ENCODE measurements around the gene KRT86. TPM values are rescaled to one million over a fixed set of nuclear protein-coding genes. Genes with fewer than 3 reads are reported as not detected.

KRT86 gene
- total and polyA plus RNA-seq, 4 donors = 0.39 to 3.2 (median 1.3) TPM

GRCh38 chr12:52331039-52331438 lies 56.6 kb downstream of the KRT86 start:
- H3K27me3 ChIP-seq (ENCODE audit: control insufficient read depth in 1 of 2, insufficient read depth in 2 of 2, low read length in 1 of 2) = no peaks in the 10 kb centered on the region
- DNase-seq (peak in 1 of 2 donors; percentile 16), ATAC-seq (ENCODE audit: low FRiP score) (no peak)
- H3K9me3 ChIP-seq (ENCODE audit: control insufficient read depth, low read length) = peaks cover 2% of the 10 kb centered on the region
- no peak overlapping the region for H3K4me3 ChIP-seq (ENCODE audit: low read length in 2 of 2)
- no peak overlapping the region for H3K27ac ChIP-seq (ENCODE audit: low read depth in 1 of 2, low read length in 2 of 2)
- no peaks in the 10 kb centered on the region for H3K4me1 ChIP-seq (ENCODE audit: control insufficient read depth in 1 of 2, insufficient read depth in 2 of 2, low read length in 2 of 2)
- 50 to 90% methylated on average over 1 of the region's 1 CpG for WGBS, 2 donors
- no peaks in the 10 kb centered on the region for H3K36me3 ChIP-seq (ENCODE audit: control insufficient read depth in 1 of 2, insufficient read depth in 2 of 2, low read length in 1 of 2)
- intact Hi-C loops (cut with DNase I) = no loop called here

GRCh38 chr12:52331833-52332232 lies 57.4 kb downstream of the KRT86 start:
- 90 to 95% methylated on average over 3 of the region's 3 CpGs for WGBS, 2 donors
- Histone ChIP-seq H3K36me3 (ENCODE audit: control insufficient read depth in 1 of 2, insufficient read depth in 2 of 2, low read length in 1 of 2) (no peaks in the 10 kb centered on the region), H3K9me3 (ENCODE audit: control insufficient read depth, low read length) (peaks cover 2% of the 10 kb centered on the region), H3K4me1 (ENCODE audit: control insufficient read depth in 1 of 2, insufficient read depth in 2 of 2, low read length in 2 of 2) (no peaks in the 10 kb centered on the region), H3K27ac (ENCODE audit: low read depth in 1 of 2, low read length in 2 of 2) (no peak overlapping the region), H3K27me3 (ENCODE audit: control insufficient read depth in 1 of 2, insufficient read depth in 2 of 2, low read length in 1 of 2) (no peaks in the 10 kb centered on the region), H3K4me3 (ENCODE audit: low read length in 2 of 2) (no peak overlapping the region)
- no peak for DNase-seq
- no peak for ATAC-seq (ENCODE audit: low FRiP score)
- intact Hi-C loops (cut with DNase I) = no loop called here

- peak in 1 of 2 donors; percentile 9 for DNase-seq
- Histone ChIP-seq H3K4me1 (ENCODE audit: control insufficient read depth in 1 of 2, insufficient read depth in 2 of 2, low read length in 2 of 2) (no peaks in the 10 kb centered on the region), H3K36me3 (ENCODE audit: control insufficient read depth in 1 of 2, insufficient read depth in 2 of 2, low read length in 1 of 2) (no peaks in the 10 kb centered on the region), H3K27ac (ENCODE audit: low read depth in 1 of 2, low read length in 2 of 2) (no peak overlapping the region), H3K9me3 (ENCODE audit: control insufficient read depth, low read length) (peaks cover 2% of the 10 kb centered on the region), H3K4me3 (ENCODE audit: low read length in 2 of 2) (no peak overlapping the region), H3K27me3 (ENCODE audit: control insufficient read depth in 1 of 2, insufficient read depth in 2 of 2, low read length in 1 of 2) (no peaks in the 10 kb centered on the region)
- no peak for ATAC-seq (ENCODE audit: low FRiP score)
- intact Hi-C loops (cut with DNase I) = no loop called here
- WGBS, 2 donors = 94 to 97% methylated on average over 1 of the region's 1 CpG
These were observed 57.9 kb downstream of the KRT86 start for GRCh38 chr12:52332381-52332780.

GRCh38 chr12:52333321-52333720 lies 58.9 kb downstream of the KRT86 start:
- intact Hi-C loops (cut with DNase I) = no loop called here
- Histone ChIP-seq H3K36me3 (ENCODE audit: control insufficient read depth in 1 of 2, insufficient read depth in 2 of 2, low read length in 1 of 2) (no peaks in the 10 kb centered on the region), H3K4me3 (ENCODE audit: low read length in 2 of 2) (no peak overlapping the region), H3K27me3 (ENCODE audit: control insufficient read depth in 1 of 2, insufficient read depth in 2 of 2, low read length in 1 of 2) (no peaks in the 10 kb centered on the region), H3K27ac (ENCODE audit: low read depth in 1 of 2, low read length in 2 of 2) (no peak overlapping the region), H3K9me3 (ENCODE audit: control insufficient read depth, low read length) (peaks cover 2% of the 10 kb centered on the region), H3K4me1 (ENCODE audit: control insufficient read depth in 1 of 2, insufficient read depth in 2 of 2, low read length in 2 of 2) (no peaks in the 10 kb centered on the region)
- no peak for DNase-seq
- 90 to 91% methylated on average over 3 of the region's 3 CpGs for WGBS, 2 donors
- ATAC-seq (ENCODE audit: low FRiP score) = no peak

GRCh38 chr12:52334185-52334584 lies 59.7 kb downstream of the KRT86 start:
- intact Hi-C loops (cut with DNase I) = no loop called here
- 93 to 96% methylated on average over 3 of the region's 3 CpGs for WGBS, 2 donors
- no peak for DNase-seq
- peaks cover 2% of the 10 kb centered on the region for H3K9me3 ChIP-seq (ENCODE audit: control insufficient read depth, low read length)
- no peak overlapping the region for H3K4me3 ChIP-seq (ENCODE audit: low read length in 2 of 2)
- ATAC-seq (ENCODE audit: low FRiP score) = no peak
- H3K4me1 ChIP-seq (ENCODE audit: control insufficient read depth in 1 of 2, insufficient read depth in 2 of 2, low read length in 2 of 2) = no peaks in the 10 kb centered on the region
- H3K36me3 ChIP-seq (ENCODE audit: control insufficient read depth in 1 of 2, insufficient read depth in 2 of 2, low read length in 1 of 2) = no peaks in the 10 kb centered on the region
- H3K27me3 ChIP-seq (ENCODE audit: control insufficient read depth in 1 of 2, insufficient read depth in 2 of 2, low read length in 1 of 2) = no peaks in the 10 kb centered on the region
- H3K27ac ChIP-seq (ENCODE audit: low read depth in 1 of 2, low read length in 2 of 2) = no peak overlapping the region

- 44 to 52% methylated on average over 4 of the region's 4 CpGs for WGBS, 2 donors
- intact Hi-C loops (cut with DNase I) = no loop called here
- no peak overlapping the region for H3K27ac ChIP-seq (ENCODE audit: low read depth in 1 of 2, low read length in 2 of 2)
These were observed 61.3 kb downstream of the KRT86 start for GRCh38 chr12:52335598-52336262.

GRCh38 chr12:52336641-52337040 lies 62.2 kb downstream of the KRT86 start:
- ATAC-seq (ENCODE audit: low FRiP score) = no peak
- H3K9me3 ChIP-seq (ENCODE audit: control insufficient read depth, low read length) = peaks cover 2% of the 10 kb centered on the region
- WGBS, 2 donors = 76 to 81% methylated on average over 2 of the region's 2 CpGs

More at GRCh38 chr12:52335598-52336262, 61.3 kb downstream of the KRT86 start:
- no peaks in the 10 kb centered on the region for H3K4me1 ChIP-seq (ENCODE audit: control insufficient read depth in 1 of 2, insufficient read depth in 2 of 2, low read length in 2 of 2)
- ATAC-seq (ENCODE audit: low FRiP score) (no peak), DNase-seq (peak in 1 of 2 donors; percentile 59)
- H3K27me3 ChIP-seq (ENCODE audit: control insufficient read depth in 1 of 2, insufficient read depth in 2 of 2, low read length in 1 of 2) = no peaks in the 10 kb centered on the region
- peaks cover 2% of the 10 kb centered on the region for H3K9me3 ChIP-seq (ENCODE audit: control insufficient read depth, low read length)
- H3K4me3 ChIP-seq (ENCODE audit: low read length in 2 of 2) = no peak overlapping the region
- no peaks in the 10 kb centered on the region for H3K36me3 ChIP-seq (ENCODE audit: control insufficient read depth in 1 of 2, insufficient read depth in 2 of 2, low read length in 1 of 2)

GRCh38 chr12:52337054-52337453 lies 62.6 kb downstream of the KRT86 start:
- H3K36me3 ChIP-seq (ENCODE audit: control insufficient read depth in 1 of 2, insufficient read depth in 2 of 2, low read length in 1 of 2) = no peaks in the 10 kb centered on the region
- no peak for ATAC-seq (ENCODE audit: low FRiP score)
- H3K4me1 ChIP-seq (ENCODE audit: control insufficient read depth in 1 of 2, insufficient read depth in 2 of 2, low read length in 2 of 2) = no peaks in the 10 kb centered on the region
- no peak for DNase-seq
- 49 to 56% methylated on average over 1 of the region's 1 CpG for WGBS, 2 donors
- H3K9me3 ChIP-seq (ENCODE audit: control insufficient read depth, low read length) = peaks cover 2% of the 10 kb centered on the region
- H3K4me3 ChIP-seq (ENCODE audit: low read length in 2 of 2) = no peak overlapping the region
- no peak overlapping the region for H3K27ac ChIP-seq (ENCODE audit: low read depth in 1 of 2, low read length in 2 of 2)
- intact Hi-C loops (cut with DNase I) = no loop called here
- no peaks in the 10 kb centered on the region for H3K27me3 ChIP-seq (ENCODE audit: control insufficient read depth in 1 of 2, insufficient read depth in 2 of 2, low read length in 1 of 2)

More at GRCh38 chr12:52336641-52337040, 62.2 kb downstream of the KRT86 start:
- DNase-seq = no peak
- H3K4me3 ChIP-seq (ENCODE audit: low read length in 2 of 2) = no peak overlapping the region
- H3K27me3 ChIP-seq (ENCODE audit: control insufficient read depth in 1 of 2, insufficient read depth in 2 of 2, low read length in 1 of 2) = no peaks in the 10 kb centered on the region
- no peaks in the 10 kb centered on the region for H3K36me3 ChIP-seq (ENCODE audit: control insufficient read depth in 1 of 2, insufficient read depth in 2 of 2, low read length in 1 of 2)
- no peaks in the 10 kb centered on the region for H3K4me1 ChIP-seq (ENCODE audit: control insufficient read depth in 1 of 2, insufficient read depth in 2 of 2, low read length in 2 of 2)
- no peak overlapping the region for H3K27ac ChIP-seq (ENCODE audit: low read depth in 1 of 2, low read length in 2 of 2)
- intact Hi-C loops (cut with DNase I) = no loop called here

GRCh38 chr12:52338241-52338960 lies 64.0 kb downstream of the KRT86 start:
- Histone ChIP-seq H3K27ac (ENCODE audit: low read depth in 1 of 2, low read length in 2 of 2) (no peak overlapping the region), H3K9me3 (ENCODE audit: control insufficient read depth, low read length) (peaks cover 2% of the 10 kb centered on the region), H3K36me3 (ENCODE audit: control insufficient read depth in 1 of 2, insufficient read depth in 2 of 2, low read length in 1 of 2) (no peaks in the 10 kb centered on the region), H3K4me1 (ENCODE audit: control insufficient read depth in 1 of 2, insufficient read depth in 2 of 2, low read length in 2 of 2) (no peaks in the 10 kb centered on the region), H3K4me3 (ENCODE audit: low read length in 2 of 2) (no peak overlapping the region), H3K27me3 (ENCODE audit: control insufficient read depth in 1 of 2, insufficient read depth in 2 of 2, low read length in 1 of 2) (no peaks in the 10 kb centered on the region)
- intact Hi-C loops (cut with DNase I) = no loop called here
- ATAC-seq (ENCODE audit: low FRiP score) = no peak
- peak in 1 of 2 donors; percentile 30 for DNase-seq
- 84 to 85% methylated on average over 10 of the region's 10 CpGs for WGBS, 2 donors
